ENCODE data around the gene CFI.
"Not testable (repeated sequence)": the region's sequence is repeated elsewhere in the genome, so short reads cannot be mapped to it uniquely, and the experiment has no call there.

CFI gene

GRCh38 chr4:109798866-109799265, 2.9 kb downstream of the CFI start:
- no peak for DNase-seq (ENCODE audit: low read depth, low spot score)

GRCh38 chr4:109795059-109795458, 6.7 kb downstream of the CFI start:
- no peak for DNase-seq (ENCODE audit: low read depth, low spot score)

GRCh38 chr4:109787807-109788206, 14.0 kb downstream of the CFI start:
- no peak for DNase-seq (ENCODE audit: low read depth, low spot score)

- no peak for DNase-seq (ENCODE audit: low read depth, low spot score)
Observed at GRCh38 chr4:109786846-109787245, 15.0 kb downstream of the CFI start.

- DNase-seq (ENCODE audit: low read depth, low spot score) = not testable (repeated sequence)
Observed at GRCh38 chr4:109782092-109782491, 19.7 kb downstream of the CFI start.

GRCh38 chr4:109764789-109765402, 36.9 kb downstream of the CFI start:
- DNase-seq (ENCODE audit: low read depth, low spot score) = no peak

- DNase-seq (ENCODE audit: low read depth, low spot score) = no peak
Observed at GRCh38 chr4:109764376-109764775, 37.4 kb downstream of the CFI start.

GRCh38 chr4:109760682-109761081, 41.1 kb downstream of the CFI start:
- DNase-seq (ENCODE audit: low read depth, low spot score) = no peak

- no peak for DNase-seq (ENCODE audit: low read depth, low spot score)
Observed at GRCh38 chr4:109755656-109756055, 46.1 kb downstream of the CFI start.

- no peak for DNase-seq (ENCODE audit: low read depth, low spot score)
Observed at GRCh38 chr4:109754093-109754857, 47.5 kb downstream of the CFI start.

GRCh38 chr4:109752525-109752924, 49.3 kb downstream of the CFI start:
- no peak for DNase-seq (ENCODE audit: low read depth, low spot score)

GRCh38 chr4:109751852-109752251, 49.9 kb downstream of the CFI start:
- DNase-seq (ENCODE audit: low read depth, low spot score) = no peak

GRCh38 chr4:109750652-109751244, 51.1 kb downstream of the CFI start:
- DNase-seq (ENCODE audit: low read depth, low spot score) = no peak

- DNase-seq (ENCODE audit: low read depth, low spot score) = no peak
Observed at GRCh38 chr4:109749388-109750082, 52.3 kb downstream of the CFI start.

GRCh38 chr4:109748114-109748513, 53.7 kb downstream of the CFI start:
- DNase-seq (ENCODE audit: low read depth, low spot score) = no peak

- DNase-seq (ENCODE audit: low read depth, low spot score) = no peak
Observed at GRCh38 chr4:109746728-109747127, 55.1 kb downstream of the CFI start.

GRCh38 chr4:109745830-109746229, 56.0 kb downstream of the CFI start:
- no peak for DNase-seq (ENCODE audit: low read depth, low spot score)

- DNase-seq (ENCODE audit: low read depth, low spot score) = no peak
Observed at GRCh38 chr4:109739547-109739946, 62.3 kb downstream of the CFI start.

- DNase-seq (ENCODE audit: low read depth, low spot score) = no peak
Observed at GRCh38 chr4:109738104-109738872, 63.5 kb downstream of the CFI start.

- DNase-seq (ENCODE audit: low read depth, low spot score) = no peak
Observed at GRCh38 chr4:109735566-109736365, 66.0 kb downstream of the CFI start.

GRCh38 chr4:109733728-109734127, 68.1 kb downstream of the CFI start:
- no peak for DNase-seq (ENCODE audit: low read depth, low spot score)
